Body of pancreas (tissue), 4 donors: ENCODE data around the gene TLE1.

Experiments
- CTCF ChIP-seq, 7 experiments: fragments of 450-650 bp in 4 of 7; fragments of 200-600 bp in 3 of 7; sonication (generic) in 3 of 7; IDR thresholded peaks; one replicate each; pipeline ENCODE4 v1.5.1; 2016 to 2019; ENCODE audit warnings: antibody characterized with exemption in 7 of 7
- POLR2A ChIP-seq, 3 donors: fragments of 450-650 bp; IDR thresholded peaks; one replicate each; pipeline ENCODE4 v1.6.1; 2016; ENCODE audit warnings: antibody characterized with exemption in 3 of 3, mild to moderate bottlenecking in 2 of 3

DNA sequence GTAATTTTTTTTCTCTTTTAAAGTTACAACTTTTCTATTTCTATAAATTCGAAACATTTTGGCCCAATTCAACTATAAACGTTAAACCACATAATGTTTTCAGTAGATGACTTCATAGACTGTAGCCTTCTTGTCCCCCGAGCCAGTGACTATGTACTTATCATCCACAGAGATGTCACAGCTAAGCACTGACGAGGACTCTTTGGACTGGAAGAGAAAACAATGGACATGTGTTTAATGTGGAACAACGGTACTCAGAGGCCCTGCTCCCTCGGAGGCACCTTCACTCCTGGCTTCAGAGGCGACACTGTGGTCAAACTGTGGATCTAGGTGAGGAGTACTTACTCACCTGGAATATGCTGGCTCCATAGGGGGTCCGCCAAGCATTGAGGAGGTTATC lies 105.2 kb downstream of the TLE1 start:
- TF ChIP-seq CTCF (IDR thresholded peaks at IDR 0.05) (no peak), POLR2A (IDR thresholded peaks at IDR 0.05) (no peak)
